Mucosa of descending colon (tissue), 3 donors: ENCODE results near the gene ARL2BP. TPM values are rescaled to one million over a fixed set of nuclear protein-coding genes. Genes with fewer than 3 reads are reported as not detected.

Experiments
- ATAC-seq: fragments of 200-7000 bp; cut with Tn5 transposase; one replicate; pipeline ENCODE4 v1.9.1; 2020; ENCODE audit warnings: mild to moderate bottlenecking, moderate library complexity
- DNase-seq, 3 donors: peaks; one replicate each; pipeline ENCODE4 v3.0.0-alpha.2; 2020
- H3K36me3 ChIP-seq: fragments of 200-600 bp; one replicate; pipeline ENCODE4 v1.8.0; 2021; ENCODE audit warnings: low read depth, mild to moderate bottlenecking
- H3K4me1 ChIP-seq: fragments of 200-600 bp; one replicate; pipeline ENCODE4 v1.8.0; 2021; ENCODE audit warnings: low read depth, mild to moderate bottlenecking
- H3K4me3 ChIP-seq: fragments of 200-600 bp; one replicate; pipeline ENCODE4 v1.8.0; 2021; ENCODE audit warnings: mild to moderate bottlenecking
- H3K9me3 ChIP-seq: fragments of 200-600 bp; one replicate; pipeline ENCODE4 v1.8.0; 2021; ENCODE audit warnings: mild to moderate bottlenecking
- intact Hi-C, 2 donors: fragments of 100-400 bp; cut with DNase I in 1 of 2; cut with micrococcal nuclease in 1 of 2; formaldehyde crosslinking; loops; one replicate each; pipeline versions ENCODE4 v1.11.0 to v1.11.1; 2022; cut with DNase I, micrococcal nuclease
- total RNA-seq, 3 donors: library from RNA; stranded (reverse); fragmentation: NEBNext Ultra II Directional in 2 of 3; extraction: Animal tissue kit (Norgen Biotek cat#: 25700) in 2 of 3; gene quantifications; one replicate each; pipeline versions ENCODE4 v1.2.1 to v1.2.4, GENCODE V29; 2021 to 2023
- TF ChIP-seq, protein P1 (sequence below): fragments of 200-600 bp; IDR thresholded peaks from one replicate; pipeline ENCODE4 v1.8.0; 2022; ENCODE audit warnings: antibody characterized with exemption, mild to moderate bottlenecking
- donor health status: DM: no; HTN: no; CAD: no; lungs with moderate emphysema.
- donor health status: DM: no; HTN: no; CAD: no.
- donor health status: DM: no; HTN: yes; CAD: no.

ARL2BP gene
- total RNA-seq, 3 donors from 2014 or later, result 29.2 to 39.7 (median 35.4) TPM

DNA sequence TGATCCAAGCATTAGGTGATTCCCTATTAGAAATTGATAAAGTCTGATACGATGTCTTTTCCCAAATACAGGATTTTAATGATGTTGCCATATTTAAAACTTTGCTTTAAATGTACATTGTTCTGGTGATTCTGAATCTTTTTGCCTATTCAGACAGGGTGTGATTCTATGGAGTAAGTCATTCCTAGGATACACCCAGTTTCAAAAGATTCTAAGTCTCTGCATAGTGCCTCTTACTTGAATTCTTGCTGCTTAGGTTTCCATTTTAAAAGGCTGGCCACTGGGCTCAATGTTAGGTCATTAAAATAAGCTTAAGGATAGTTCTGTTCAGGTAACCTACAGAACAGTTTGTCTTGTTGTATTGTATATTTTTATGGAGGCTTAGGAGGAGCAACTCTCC is 22.0 kb upstream of the ARL2BP start:
- TF ChIP-seq, protein P1, sequence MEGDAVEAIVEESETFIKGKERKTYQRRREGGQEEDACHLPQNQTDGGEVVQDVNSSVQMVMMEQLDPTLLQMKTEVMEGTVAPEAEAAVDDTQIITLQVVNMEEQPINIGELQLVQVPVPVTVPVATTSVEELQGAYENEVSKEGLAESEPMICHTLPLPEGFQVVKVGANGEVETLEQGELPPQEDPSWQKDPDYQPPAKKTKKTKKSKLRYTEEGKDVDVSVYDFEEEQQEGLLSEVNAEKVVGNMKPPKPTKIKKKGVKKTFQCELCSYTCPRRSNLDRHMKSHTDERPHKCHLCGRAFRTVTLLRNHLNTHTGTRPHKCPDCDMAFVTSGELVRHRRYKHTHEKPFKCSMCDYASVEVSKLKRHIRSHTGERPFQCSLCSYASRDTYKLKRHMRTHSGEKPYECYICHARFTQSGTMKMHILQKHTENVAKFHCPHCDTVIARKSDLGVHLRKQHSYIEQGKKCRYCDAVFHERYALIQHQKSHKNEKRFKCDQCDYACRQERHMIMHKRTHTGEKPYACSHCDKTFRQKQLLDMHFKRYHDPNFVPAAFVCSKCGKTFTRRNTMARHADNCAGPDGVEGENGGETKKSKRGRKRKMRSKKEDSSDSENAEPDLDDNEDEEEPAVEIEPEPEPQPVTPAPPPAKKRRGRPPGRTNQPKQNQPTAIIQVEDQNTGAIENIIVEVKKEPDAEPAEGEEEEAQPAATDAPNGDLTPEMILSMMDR, result no peak
- intact Hi-C loops, result no loop called here
- DNase-seq (no peak), ATAC-seq (no peak)
- peaks cover 9% of the 10 kb centered on the region for H3K36me3 ChIP-seq
- no peaks in the 10 kb centered on the region for H3K9me3 ChIP-seq
- no peaks in the 10 kb centered on the region for H3K4me1 ChIP-seq
- no peak overlapping the region for H3K4me3 ChIP-seq

DNA sequence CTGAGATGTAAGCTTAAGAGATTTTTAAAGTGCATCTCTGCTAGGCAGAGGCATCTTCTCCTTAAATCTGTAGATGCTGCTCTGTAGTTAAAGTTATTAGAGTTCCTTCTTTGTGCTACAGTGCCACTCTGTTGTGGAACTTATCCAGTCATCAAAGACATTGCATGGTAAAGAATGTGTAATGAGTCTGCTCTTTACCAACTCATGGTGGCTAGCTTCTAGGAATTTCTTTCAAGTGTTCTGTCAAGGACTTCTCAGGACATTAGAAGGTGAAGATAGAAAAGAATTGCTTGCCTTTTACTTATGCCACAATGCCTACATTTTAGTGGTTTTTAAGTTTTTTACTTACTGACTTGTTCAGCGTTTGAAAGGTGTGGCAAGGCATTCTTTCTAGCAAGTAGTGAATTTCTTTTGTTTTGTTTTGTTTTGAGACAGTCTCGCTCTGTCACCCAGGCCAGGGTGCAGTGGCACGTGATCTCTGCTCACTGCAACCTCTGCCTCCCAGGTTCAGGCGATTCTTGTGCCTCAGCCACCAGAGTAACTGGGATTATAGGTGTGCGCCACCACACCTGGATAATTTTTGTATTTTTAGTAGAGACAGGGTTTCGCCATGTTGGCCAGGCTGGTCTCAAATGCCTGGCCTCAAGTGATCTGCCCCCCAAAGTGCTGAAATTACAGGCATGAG is 20.3 kb upstream of the ARL2BP start:
- ATAC-seq (no peak), DNase-seq (no peak)
- intact Hi-C loops, result no loop called here
- H3K9me3 ChIP-seq, result no peaks in the 10 kb centered on the region
- H3K36me3 ChIP-seq, result peaks cover 9% of the 10 kb centered on the region
- H3K4me1 ChIP-seq, result no peaks in the 10 kb centered on the region
- TF ChIP-seq, protein P1, result no peak
- no peak overlapping the region for H3K4me3 ChIP-seq

DNA sequence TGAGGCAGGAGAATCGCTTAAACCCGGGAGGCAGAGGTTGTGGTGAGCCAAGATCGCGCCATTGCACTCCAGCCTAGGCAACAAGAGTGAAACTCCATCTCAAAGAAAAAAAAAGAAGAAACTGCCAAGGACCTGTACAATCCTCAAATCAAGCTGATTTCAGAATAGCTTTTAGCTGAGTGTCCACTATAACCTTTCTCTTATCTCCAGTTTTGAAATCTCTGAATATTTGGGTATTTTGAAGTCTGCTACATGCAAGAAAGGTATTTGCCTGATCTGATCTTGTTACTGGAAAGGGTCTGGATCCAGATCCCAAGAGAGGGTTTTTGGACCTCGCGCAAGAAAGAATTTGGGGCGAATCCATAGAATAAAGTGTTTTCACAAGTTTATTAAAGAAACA is 19.1 kb upstream of the ARL2BP start:
- ATAC-seq (no peak), DNase-seq (no peak)
- TF ChIP-seq, protein P1, result no peak
- intact Hi-C loops, result no loop called here
- Histone ChIP-seq H3K4me3 (no peak overlapping the region), H3K4me1 (no peaks in the 10 kb centered on the region), H3K36me3 (peaks cover 10% of the 10 kb centered on the region), H3K9me3 (no peaks in the 10 kb centered on the region)

DNA sequence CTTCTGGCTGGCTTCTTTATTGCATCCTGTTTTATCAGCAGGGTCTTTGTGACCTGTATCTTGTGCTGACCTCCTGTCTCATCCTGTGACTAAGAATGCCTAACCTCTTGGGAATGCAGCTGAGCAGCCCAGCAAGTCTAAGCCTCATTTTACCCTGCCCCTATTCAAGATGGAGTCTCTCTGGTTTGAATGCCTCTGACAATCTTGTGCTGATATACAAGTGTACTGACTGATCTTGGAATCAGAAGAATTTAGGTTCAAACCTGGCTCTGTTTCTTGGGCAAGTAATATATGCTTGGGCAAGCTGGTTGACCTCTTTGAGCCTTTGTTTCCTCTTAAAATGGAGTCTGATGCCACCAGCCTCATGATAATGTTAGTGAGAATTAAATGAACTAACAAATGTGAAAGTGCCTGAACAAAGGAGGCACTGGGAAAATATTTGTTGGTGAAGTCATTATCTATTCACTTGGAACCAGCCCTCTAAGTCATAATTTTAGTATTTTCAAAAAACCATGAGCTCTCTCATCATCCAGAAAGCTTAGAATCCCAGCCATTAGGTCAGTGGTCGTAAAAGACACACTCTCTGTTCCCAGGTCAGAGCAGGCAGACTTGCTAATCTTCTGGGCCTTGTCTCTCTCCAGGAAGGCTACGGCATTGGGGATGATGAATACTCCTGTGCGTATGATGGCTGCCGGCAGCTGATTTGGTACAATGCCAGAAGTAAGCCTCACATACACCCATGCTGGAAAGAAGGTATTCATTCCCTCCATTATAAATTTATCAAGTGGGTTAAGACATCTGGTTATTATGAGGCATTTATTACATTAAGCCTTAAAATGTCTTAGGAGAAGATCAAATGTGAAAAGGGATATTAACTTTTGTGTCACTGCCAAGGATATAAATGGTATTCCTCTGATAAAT is 18.1 kb upstream of the ARL2BP start:
- Histone ChIP-seq H3K36me3 (peaks cover 10% of the 10 kb centered on the region), H3K4me1 (no peaks in the 10 kb centered on the region), H3K4me3 (no peak overlapping the region), H3K9me3 (no peaks in the 10 kb centered on the region)
- TF ChIP-seq, protein P1, result no peak
- DNase-seq (no peak), ATAC-seq (no peak)
- intact Hi-C loops, result no loop called here

DNA sequence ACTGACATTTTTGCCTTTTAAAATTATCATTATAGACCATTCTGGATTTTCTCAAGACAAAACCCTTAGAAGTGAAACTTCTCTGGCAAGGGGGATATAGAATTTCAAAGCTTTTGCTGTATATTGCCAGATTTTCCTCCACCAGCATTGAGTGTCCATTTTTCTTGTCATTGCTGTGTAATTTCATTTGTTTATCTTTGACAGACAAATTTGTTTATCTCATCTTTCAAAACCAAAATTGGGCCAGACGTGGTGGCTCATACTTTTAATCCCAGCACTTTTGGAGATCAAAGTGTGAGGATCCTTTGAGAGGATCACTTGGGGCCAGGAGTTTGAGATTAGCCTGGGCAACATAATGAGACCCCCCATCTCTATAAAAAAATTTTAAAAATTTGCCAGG is 16.0 kb upstream of the ARL2BP start:
- peaks cover 10% of the 10 kb centered on the region for H3K36me3 ChIP-seq
- TF ChIP-seq, protein P1, result no peak
- no peak for ATAC-seq
- intact Hi-C loops, result no loop called here
- H3K4me3 ChIP-seq, result no peak overlapping the region
- DNase-seq, result no peak
- H3K4me1 ChIP-seq, result no peaks in the 10 kb centered on the region
- H3K9me3 ChIP-seq, result no peaks in the 10 kb centered on the region
